SK-N-SH (cell line): ENCODE data around the gene CSTPP1. TPM values are rescaled to one million over a fixed set of nuclear protein-coding genes. Genes with fewer than 3 reads are reported as not detected.

Experiments used
- CTCF ChIA-PET: fragments of 300-600, 350-600 bp; formaldehyde crosslinking; extraction: SDS; loops from one replicate; lab custom pipeline; 2021; lab: Yijun Ruan, JAX
- POLR2A ChIA-PET: fragments of 350-600 bp; sonication (Branson Sonifier 250); formaldehyde crosslinking; extraction: SDS; loops from one replicate; lab custom pipeline; 2020; ENCODE audit warnings: antibody characterized with exemption, inconsistent platforms; lab: Yijun Ruan, JAX
- DNase-seq: peaks from one replicate; pipeline ENCODE4 v3.0.0; 2012
- H2AFZ ChIP-seq: fragments of 200-600 bp; sonication (generic); 2 replicates; pipeline ENCODE4 v1.8.1; 2016; ENCODE audit warnings: antibody characterized with exemption, mild to moderate bottlenecking, low read depth
- H3F3A ChIP-seq: fragments of 200-600 bp; sonication (generic); replicated peaks from 2 replicates; pipeline ENCODE3; 2016; ENCODE audit warnings: antibody characterized with exemption, mild to moderate bottlenecking; ENCODE audit not compliant: insufficient read depth
- H3K27ac ChIP-seq, 2 experiments: fragments of 200-500 bp in 1 of 2; fragments of 200-600 bp in 1 of 2; sonication (Bioruptor generic) in 1 of 2; sonication (generic), shearing (Covaris generic) in 1 of 2; 2 replicates each; pipeline versions ENCODE4 v1.5.1 to v1.6.1; 2014 to 2016; ENCODE audit warnings: low read depth in 2 of 2, inconsistent platforms in 1 of 2, low read length in 1 of 2, mild to moderate bottlenecking in 1 of 2, mixed read lengths in 1 of 2
- H3K27me3 ChIP-seq: fragments of 200-600 bp; sonication (generic), shearing (Covaris generic); 2 replicates; pipeline ENCODE4 v1.6.1; 2016; ENCODE audit warnings: mixed run types; ENCODE audit not compliant: insufficient read depth
- H3K36me3 ChIP-seq, 2 experiments: fragments of 200-500 bp in 1 of 2; fragments of 200-600 bp in 1 of 2; sonication (Bioruptor generic) in 1 of 2; sonication (generic) in 1 of 2; replicated peaks in 1 of 2; 2 replicates each; pipeline versions ENCODE3 to v1.5.1; 2014 to 2016; ENCODE audit warnings: low read length in 1 of 2, mild to moderate bottlenecking in 1 of 2; ENCODE audit not compliant: insufficient read depth in 2 of 2, control insufficient read depth in 1 of 2
- H3K4me1 ChIP-seq, 2 experiments: fragments of 200-500 bp in 1 of 2; fragments of 200-600 bp in 1 of 2; sonication (Bioruptor generic) in 1 of 2; sonication (generic), shearing (Covaris generic) in 1 of 2; 2 replicates each; pipeline versions ENCODE4 v1.5.1 to v1.6.1; 2014 to 2016; ENCODE audit warnings: low read depth in 1 of 2, low read length in 1 of 2, mixed run types in 1 of 2; ENCODE audit not compliant: insufficient read depth in 2 of 2, control insufficient read depth in 1 of 2
- H3K4me2 ChIP-seq: fragments of 200-600 bp; sonication (generic), shearing (Covaris generic); 2 replicates; pipeline ENCODE4 v1.6.1; 2017; ENCODE audit warnings: mixed run types
- H3K4me3 ChIP-seq, 2 experiments: fragments of 200-500 bp in 1 of 2; fragments of 200-600 bp in 1 of 2; sonication (Bioruptor generic) in 1 of 2; sonication (generic), shearing (Covaris generic) in 1 of 2; 2 replicates each; pipeline versions ENCODE4 v1.5.1 to v1.8.1; 2014 to 2016; ENCODE audit warnings: low read depth in 2 of 2, inconsistent platforms in 1 of 2, low read length in 1 of 2, mild to moderate bottlenecking in 1 of 2, mixed read lengths in 1 of 2, moderate library complexity in 1 of 2
- H3K79me2 ChIP-seq: fragments of 200-600 bp; sonication (generic); 2 replicates; pipeline ENCODE4 v1.8.1; 2017; ENCODE audit warnings: mild to moderate bottlenecking; ENCODE audit not compliant: insufficient read depth
- H3K9ac ChIP-seq: fragments of 200-600 bp; sonication (generic); 2 replicates; pipeline ENCODE4 v1.6.1; 2017; ENCODE audit warnings: mixed run types
- H3K9me2 ChIP-seq: fragments of 200-600 bp; sonication (generic); 2 replicates; pipeline ENCODE4 v1.6.1; 2017; ENCODE audit warnings: mixed run types
- H3K9me3 ChIP-seq: fragments of 200-600 bp; sonication (generic); 2 replicates; pipeline ENCODE4 v1.6.1; 2017; ENCODE audit warnings: mixed run types, mild to moderate bottlenecking, moderate library complexity
- H4K20me1 ChIP-seq: fragments of 200-600 bp; sonication (generic); 2 replicates; pipeline ENCODE4 v1.6.1; 2017; ENCODE audit warnings: mild to moderate bottlenecking, mixed run types; ENCODE audit not compliant: insufficient read depth
- CHD2 ChIP-seq: fragments of 150-350 bp; IDR thresholded peaks from 2 replicates; pipeline ENCODE4 v1.6.1; 2018; ENCODE audit warnings: low read length; ENCODE audit not compliant: partially characterized antibody
- ELF1 ChIP-seq: IDR thresholded peaks from 2 replicates; pipeline ENCODE4 v1.4.0; 2012
- EZH2phosphoT487 ChIP-seq: fragments of 200-600 bp; sonication (generic); IDR thresholded peaks from 2 replicates; pipeline ENCODE4 v1.6.1; 2017; ENCODE audit warnings: low read depth, mixed run types, mild to moderate bottlenecking, antibody characterized with exemption, moderate library complexity, borderline replicate concordance
- FOSL2 ChIP-seq: IDR thresholded peaks from 2 replicates; pipeline ENCODE4 v1.4.0; 2012; ENCODE audit warnings: low read depth, mild to moderate bottlenecking, moderate library complexity, borderline replicate concordance
- FOXM1 ChIP-seq: IDR thresholded peaks from 2 replicates; pipeline ENCODE4 v1.4.0; 2012; ENCODE audit warnings: low read depth, mild to moderate bottlenecking
- GABPA ChIP-seq: IDR thresholded peaks from 2 replicates; pipeline ENCODE4 v1.4.0; 2012; ENCODE audit warnings: low read depth, mild to moderate bottlenecking
- GATA2 ChIP-seq: sonication (generic); formaldehyde crosslinking; IDR thresholded peaks from 2 replicates; pipeline ENCODE4 v1.5.0; 2020; ENCODE audit warnings: mild to moderate bottlenecking, missing genetic modification reagents
- JUND ChIP-seq: IDR thresholded peaks from 2 replicates; pipeline ENCODE4 v1.4.0; 2012
- MXI1 ChIP-seq: IDR thresholded peaks from 2 replicates; pipeline ENCODE4 v1.6.1; 2012; ENCODE audit warnings: mild to moderate bottlenecking, low read depth, low read length, improper control_type of control experiment
- PBX3 ChIP-seq: IDR thresholded peaks from 2 replicates; pipeline ENCODE4; 2012
- POLR2AphosphoS5 ChIP-seq: IDR thresholded peaks from 2 replicates; pipeline ENCODE4 v1.6.1; 2012; ENCODE audit warnings: low read depth, low read length
- RAD21 ChIP-seq: IDR thresholded peaks from 2 replicates; pipeline ENCODE4 v1.6.1; 2012; ENCODE audit warnings: mild to moderate bottlenecking, low read length
- TAF1 ChIP-seq: IDR thresholded peaks from 2 replicates; pipeline ENCODE4 v1.6.1; 2012; ENCODE audit warnings: low read depth, mild to moderate bottlenecking, low read length, moderate library complexity, borderline replicate concordance
- TCF12 ChIP-seq: IDR thresholded peaks from 2 replicates; pipeline ENCODE4 v1.4.0; 2012
- ZBTB33 ChIP-seq: IDR thresholded peaks from 2 replicates; pipeline ENCODE4 v1.4.0; 2012; ENCODE audit warnings: low read depth, borderline replicate concordance
- WGBS: methylation state at CpG from one replicate; pipeline ENCODE4 v1.1.6; 2017; ENCODE audit warnings: low lambda C conversion rate; 5-methylcytosine and 5-hydroxymethylcytosine counted together
- polyA plus RNA-seq, 3 experiments: library from polyadenylated mRNA; depleted of rRNA; stranded (reverse); fragments of >200 nt; gene quantifications; 2 replicates each; pipeline ENCODE4 v1.2.3, GENCODE V29; 2012
- TF ChIP-seq, protein P1 (sequence below): IDR thresholded peaks from 2 replicates; pipeline ENCODE4 v1.4.0; 2012; ENCODE audit warnings: low read depth, borderline replicate concordance
- TF ChIP-seq, protein P2 (sequence below): IDR thresholded peaks from 2 replicates; pipeline ENCODE4 v1.4.0; 2012; ENCODE audit warnings: low read depth
- TF ChIP-seq, protein P3 (sequence below): IDR thresholded peaks from 2 replicates; pipeline ENCODE4 v1.6.1; 2012; ENCODE audit warnings: mild to moderate bottlenecking, low read depth, low read length, moderate library complexity

Gene CSTPP1
- polyA plus RNA-seq, 1 of the 3 experiments (the other 2 are of a cell fraction) = 85.7 TPM

DNA sequence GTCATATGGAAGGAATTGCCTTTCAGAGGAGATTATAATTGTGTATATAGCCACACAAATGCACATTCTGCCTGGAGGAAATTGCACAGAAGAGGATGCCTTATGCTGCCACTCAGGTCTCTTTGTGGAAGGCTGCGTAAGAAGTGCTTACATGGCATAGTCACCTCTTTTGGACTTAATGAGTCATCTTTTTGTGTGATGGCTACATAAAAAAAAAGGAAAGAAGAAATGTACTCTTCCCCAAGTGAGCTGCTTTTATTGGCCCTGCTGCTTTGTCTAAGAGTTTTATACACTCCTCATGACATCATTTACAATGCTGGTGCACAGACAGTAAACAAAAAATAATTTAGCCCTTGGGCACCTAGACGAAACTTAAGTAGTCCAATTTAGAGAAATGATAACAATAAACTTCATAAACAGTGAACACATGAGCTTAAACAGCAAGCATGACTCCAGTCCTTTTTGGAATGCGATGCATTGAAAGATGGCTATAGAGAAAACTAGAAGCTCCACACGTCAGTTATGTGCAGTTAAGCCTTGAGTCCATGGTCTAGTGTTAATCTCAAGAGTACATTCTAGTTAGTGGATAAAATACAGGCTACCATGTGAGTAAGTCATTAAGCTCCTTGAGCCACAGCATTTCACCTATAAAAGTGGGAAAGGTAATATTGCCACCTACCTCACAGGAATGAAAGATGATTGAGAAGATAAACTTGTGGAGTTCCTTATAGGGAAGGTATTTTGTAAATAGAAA is 12.0 kb downstream of the CSTPP1 start:
- Histone ChIP-seq H3K9me3 (no peaks in the 10 kb centered on the region), H2AFZ (no peak overlapping the region), H3K79me2 (peaks cover 28% of the 10 kb centered on the region), H3K9ac (no peak overlapping the region), H3K27ac (peak overlapping the region; percentile 43 to 82), H3F3A (peaks cover 34% of the 10 kb centered on the region), H3K4me2 (peak overlapping the region; percentile 66), H3K4me1 (peaks cover 11 to 32% of the 10 kb centered on the region in 2 experiments)
- CTCF ChIA-PET = interaction anchor here (0.7 to 2.2 kb wide), 4 partner anchors 19 to 204 kb away, joined by 3 to 7 read pairs (median 5); no protein-coding TSS in a partner anchor
- peak; percentile 20 for DNase-seq
- TF ChIP-seq PBX3 (peak; percentile 30), JUND (peak; percentile 65; the same call in 1 of the 2 replicates), TCF12 (peak; percentile 36; the same call in 1 of the 2 replicates), GABPA (no peak), MXI1 (0 out of 2 replicates have a peak, but pooled peaks have one; percentile 27), FOXM1 (no peak), FOSL2 (peak; percentile 73)
- TF ChIP-seq, protein P1, sequence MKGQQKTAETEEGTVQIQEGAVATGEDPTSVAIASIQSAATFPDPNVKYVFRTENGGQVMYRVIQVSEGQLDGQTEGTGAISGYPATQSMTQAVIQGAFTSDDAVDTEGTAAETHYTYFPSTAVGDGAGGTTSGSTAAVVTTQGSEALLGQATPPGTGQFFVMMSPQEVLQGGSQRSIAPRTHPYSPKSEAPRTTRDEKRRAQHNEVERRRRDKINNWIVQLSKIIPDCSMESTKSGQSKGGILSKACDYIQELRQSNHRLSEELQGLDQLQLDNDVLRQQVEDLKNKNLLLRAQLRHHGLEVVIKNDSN = no peak
- TF ChIP-seq, protein P2, sequence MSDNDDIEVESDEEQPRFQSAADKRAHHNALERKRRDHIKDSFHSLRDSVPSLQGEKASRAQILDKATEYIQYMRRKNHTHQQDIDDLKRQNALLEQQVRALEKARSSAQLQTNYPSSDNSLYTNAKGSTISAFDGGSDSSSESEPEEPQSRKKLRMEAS = no peak
- TF ChIP-seq, all 33 proteins: peak for 5
- Histone ChIP-seq H4K20me1 (no peaks in the 10 kb centered on the region), H3K27me3 (no peaks in the 10 kb centered on the region), H3K36me3 (peaks cover 6 to 10% of the 10 kb centered on the region in 2 experiments), H3K4me3 (no peak overlapping the region; a peak in 1 of 4 replicates), H3K9me2 (no peaks in the 10 kb centered on the region)
- POLR2A ChIA-PET = interaction anchor here (0.6 kb wide), 1 partner anchor 158 kb away, joined by 4 read pairs; no protein-coding TSS in a partner anchor
- WGBS = 61% methylated on average over 4 of the region's 4 CpGs

- Histone ChIP-seq H4K20me1 (no peaks in the 10 kb centered on the region), H3K36me3 (peaks cover 6 to 10% of the 10 kb centered on the region in 2 experiments), H3K4me2 (no peak overlapping the region), H3F3A (peaks cover 34% of the 10 kb centered on the region), H3K9me3 (no peaks in the 10 kb centered on the region), H3K27ac (peak overlapping the region in 1 of 2 experiments; percentile 82; a peak in 2 of 4 replicates), H2AFZ (no peak overlapping the region), H3K27me3 (no peaks in the 10 kb centered on the region), H3K9ac (no peak overlapping the region), H3K79me2 (peaks cover 28% of the 10 kb centered on the region), H3K9me2 (no peaks in the 10 kb centered on the region), H3K4me3 (no peak overlapping the region), H3K4me1 (peaks cover 11 to 32% of the 10 kb centered on the region in 2 experiments)
- CTCF ChIA-PET = interaction anchor here (1.3 to 2.2 kb wide), 3 partner anchors 18 to 204 kb away, joined by 4 to 7 read pairs (median 6); no protein-coding TSS in a partner anchor
- no peak for DNase-seq
- POLR2A ChIA-PET = no interaction called here
- WGBS = 97% methylated on average over 1 of the region's 1 CpG
- no peak for TF ChIP-seq CHD2
- no peak for TF ChIP-seq ELF1
- TF ChIP-seq, protein P3, sequence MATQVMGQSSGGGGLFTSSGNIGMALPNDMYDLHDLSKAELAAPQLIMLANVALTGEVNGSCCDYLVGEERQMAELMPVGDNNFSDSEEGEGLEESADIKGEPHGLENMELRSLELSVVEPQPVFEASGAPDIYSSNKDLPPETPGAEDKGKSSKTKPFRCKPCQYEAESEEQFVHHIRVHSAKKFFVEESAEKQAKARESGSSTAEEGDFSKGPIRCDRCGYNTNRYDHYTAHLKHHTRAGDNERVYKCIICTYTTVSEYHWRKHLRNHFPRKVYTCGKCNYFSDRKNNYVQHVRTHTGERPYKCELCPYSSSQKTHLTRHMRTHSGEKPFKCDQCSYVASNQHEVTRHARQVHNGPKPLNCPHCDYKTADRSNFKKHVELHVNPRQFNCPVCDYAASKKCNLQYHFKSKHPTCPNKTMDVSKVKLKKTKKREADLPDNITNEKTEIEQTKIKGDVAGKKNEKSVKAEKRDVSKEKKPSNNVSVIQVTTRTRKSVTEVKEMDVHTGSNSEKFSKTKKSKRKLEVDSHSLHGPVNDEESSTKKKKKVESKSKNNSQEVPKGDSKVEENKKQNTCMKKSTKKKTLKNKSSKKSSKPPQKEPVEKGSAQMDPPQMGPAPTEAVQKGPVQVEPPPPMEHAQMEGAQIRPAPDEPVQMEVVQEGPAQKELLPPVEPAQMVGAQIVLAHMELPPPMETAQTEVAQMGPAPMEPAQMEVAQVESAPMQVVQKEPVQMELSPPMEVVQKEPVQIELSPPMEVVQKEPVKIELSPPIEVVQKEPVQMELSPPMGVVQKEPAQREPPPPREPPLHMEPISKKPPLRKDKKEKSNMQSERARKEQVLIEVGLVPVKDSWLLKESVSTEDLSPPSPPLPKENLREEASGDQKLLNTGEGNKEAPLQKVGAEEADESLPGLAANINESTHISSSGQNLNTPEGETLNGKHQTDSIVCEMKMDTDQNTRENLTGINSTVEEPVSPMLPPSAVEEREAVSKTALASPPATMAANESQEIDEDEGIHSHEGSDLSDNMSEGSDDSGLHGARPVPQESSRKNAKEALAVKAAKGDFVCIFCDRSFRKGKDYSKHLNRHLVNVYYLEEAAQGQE = no peak
- TF ChIP-seq EZH2phosphoT487 = no peak
- no peak for TF ChIP-seq ZBTB33
- TF ChIP-seq, protein P2 = no peak
- TF ChIP-seq POLR2AphosphoS5 = no peak
- no peak for TF ChIP-seq RAD21
- TF ChIP-seq GATA2 (CRISPR knock-in tag) = no peak
- no peak for TF ChIP-seq JUND
- no peak for TF ChIP-seq TAF1
Observed at GRCh38 chr11:46949297-46949696, 12.7 kb downstream of the CSTPP1 start.
